Measurements from ENCODE around the gene IGF2BP3.
"Not testable (repeated sequence)": the region's sequence is repeated elsewhere in the genome, so short reads cannot be mapped to it uniquely, and the experiment has no call there.

Gene IGF2BP3

GRCh38 chr7:23470330-23471105, at the start of gene IGF2BP3:
Gene IGF2BP3, minus strand, starts transcription at chr7:23470491. Its CDS starts 381 bp downstream, at chr7:23470110.
- peak; percentile 98 for DNase-seq (ENCODE audit: low spot score)

DNA sequence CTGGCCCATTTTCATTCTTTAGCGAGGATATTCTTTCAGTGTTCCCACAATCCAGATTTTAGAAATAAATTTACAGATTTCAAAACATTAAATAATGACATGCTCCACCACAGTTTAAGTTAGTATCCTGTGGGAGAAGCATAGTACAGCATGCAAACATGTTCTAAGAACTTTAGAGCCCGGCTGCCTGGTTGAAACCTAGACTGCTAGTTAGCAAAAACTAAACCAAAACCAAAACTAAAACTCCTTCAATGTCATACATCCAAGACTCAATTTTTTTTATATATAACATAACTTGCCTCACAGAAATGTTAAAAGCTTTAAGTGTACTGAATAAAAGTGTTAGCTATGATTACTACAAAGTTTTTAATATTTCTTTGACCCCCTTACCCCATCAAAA, 44.5 kb upstream of the IGF2BP3 start:
- DNase-seq (ENCODE audit: low spot score) = no peak

DNA sequence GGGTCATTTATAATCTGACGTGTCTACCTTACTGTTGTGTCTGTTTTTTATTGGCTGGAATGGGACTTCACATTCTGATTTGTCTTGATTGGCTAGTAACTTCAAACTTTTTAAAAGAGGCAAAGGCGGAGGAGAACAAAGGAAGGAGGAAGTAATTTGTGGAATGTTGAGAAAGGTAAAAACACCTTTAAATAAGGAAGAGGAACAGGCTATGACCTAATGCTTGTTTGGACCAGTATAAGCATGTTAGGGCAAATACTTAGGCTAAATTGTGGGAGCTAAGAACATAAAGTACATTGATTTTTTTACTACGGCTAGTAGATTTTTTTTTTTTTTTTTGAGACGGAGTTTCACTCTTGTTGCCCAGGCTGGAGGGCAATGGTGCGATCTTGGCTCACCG, 43.5 kb upstream of the IGF2BP3 start:
- DNase-seq (ENCODE audit: low spot score) = not testable (repeated sequence)

DNA sequence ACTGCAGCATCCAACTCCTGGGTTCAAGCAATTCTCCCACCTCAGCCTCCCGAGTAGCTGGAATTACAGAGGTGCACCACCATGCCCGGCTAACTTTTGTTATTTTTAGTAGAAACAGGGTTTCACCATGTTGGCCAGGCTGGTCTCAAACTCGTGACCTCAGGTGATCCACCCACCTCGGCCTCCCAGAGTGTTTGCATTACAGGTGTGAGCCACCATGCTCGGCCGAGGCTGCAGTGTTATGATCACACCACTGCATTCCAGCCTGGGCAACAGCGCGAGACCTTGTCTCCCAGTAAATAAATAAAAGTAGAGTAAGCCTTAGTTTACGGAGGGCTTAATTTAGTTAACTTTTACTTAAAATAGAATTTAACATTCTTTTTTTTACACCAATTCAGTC, 23.7 kb upstream of the IGF2BP3 start:
- no peak for DNase-seq (ENCODE audit: low spot score)

GRCh38 chr7:23491502-23491901, 21.2 kb upstream of the IGF2BP3 start:
- no peak for DNase-seq (ENCODE audit: low spot score)

DNA sequence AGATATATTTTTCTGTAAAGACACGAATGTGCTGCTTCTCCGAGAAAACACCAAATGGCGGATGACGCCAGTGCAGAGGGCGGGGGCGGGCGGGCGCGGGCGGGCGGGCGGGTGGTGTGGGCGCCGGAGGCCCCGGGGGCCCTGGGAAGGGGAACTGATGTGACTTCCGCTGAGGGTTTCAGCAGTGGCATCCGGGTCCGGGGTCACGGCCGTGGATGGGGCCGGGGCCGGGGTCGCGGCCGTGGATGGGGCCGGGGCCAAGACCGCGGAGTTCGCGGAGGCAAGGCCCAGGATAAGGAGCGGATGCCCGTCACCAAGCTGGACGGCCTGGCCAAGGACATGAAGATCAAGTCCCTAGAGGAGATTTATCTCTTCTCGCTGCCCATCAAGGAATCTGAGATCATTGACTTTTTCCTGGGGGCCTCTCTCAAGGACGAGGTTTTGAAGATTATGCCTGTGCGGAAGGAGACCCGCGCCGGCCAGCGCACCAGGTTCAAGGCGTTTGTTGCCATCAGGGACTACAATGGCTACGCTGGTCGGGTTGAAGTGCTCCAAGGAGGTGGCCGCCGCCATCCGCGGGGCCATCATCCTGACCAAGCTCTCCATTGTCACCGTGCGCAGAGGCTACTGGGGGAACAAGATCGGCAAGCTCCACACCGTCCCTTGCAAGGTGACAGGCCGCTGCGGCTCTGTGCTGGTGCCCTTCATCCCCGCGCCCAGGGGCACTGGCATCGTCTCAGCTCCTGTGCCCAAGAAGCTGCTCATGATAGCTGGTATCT, 20.3 kb upstream of the IGF2BP3 start:
- DNase-seq (ENCODE audit: low spot score) = no peak

- DNase-seq (ENCODE audit: low spot score) = not testable (repeated sequence)
These were observed 18.4 kb upstream of the IGF2BP3 start for GRCh38 chr7:23488714-23489113.

DNA sequence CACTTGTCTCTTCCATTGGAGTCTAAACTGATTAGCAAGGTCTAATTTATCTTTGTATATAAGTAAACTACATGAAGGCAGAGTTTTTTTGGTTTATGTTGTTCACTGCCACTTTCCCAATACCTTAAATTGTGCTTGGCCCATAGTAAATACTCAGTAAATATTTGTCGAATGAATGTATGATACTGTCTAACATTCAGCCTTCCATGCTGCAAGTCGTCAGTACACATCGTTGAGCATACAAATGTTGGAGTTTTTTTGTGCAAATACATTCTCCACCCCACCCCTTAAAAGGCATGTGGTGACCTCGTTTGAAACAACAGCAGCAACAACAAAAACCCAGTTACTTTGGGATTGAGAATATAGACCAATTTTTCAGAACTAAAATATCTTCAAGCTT, 17.4 kb upstream of the IGF2BP3 start:
- DNase-seq (ENCODE audit: low spot score) = no peak

GRCh38 chr7:23486002-23486773, 15.9 kb upstream of the IGF2BP3 start:
- DNase-seq (ENCODE audit: low spot score) = no peak

DNA sequence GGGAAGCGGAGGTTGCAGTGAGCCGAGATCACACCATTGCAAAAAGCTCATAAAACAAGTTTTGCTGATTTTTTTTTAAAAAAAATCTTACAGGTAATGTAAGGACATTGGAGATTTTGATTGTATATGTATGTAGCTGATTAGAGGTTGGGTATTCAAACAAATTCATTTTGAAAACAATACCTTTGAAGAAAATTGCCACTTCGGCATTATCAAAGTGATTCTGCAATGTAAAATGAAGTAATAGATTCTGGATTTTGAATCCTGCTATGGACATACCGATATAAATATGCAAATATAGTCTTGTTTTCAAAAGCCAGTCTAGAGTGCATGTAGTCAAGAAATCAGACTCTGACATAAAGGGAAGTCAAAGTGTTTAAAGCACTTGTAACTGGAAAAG, 12.4 kb upstream of the IGF2BP3 start:
- no peak for DNase-seq (ENCODE audit: low spot score)

DNA sequence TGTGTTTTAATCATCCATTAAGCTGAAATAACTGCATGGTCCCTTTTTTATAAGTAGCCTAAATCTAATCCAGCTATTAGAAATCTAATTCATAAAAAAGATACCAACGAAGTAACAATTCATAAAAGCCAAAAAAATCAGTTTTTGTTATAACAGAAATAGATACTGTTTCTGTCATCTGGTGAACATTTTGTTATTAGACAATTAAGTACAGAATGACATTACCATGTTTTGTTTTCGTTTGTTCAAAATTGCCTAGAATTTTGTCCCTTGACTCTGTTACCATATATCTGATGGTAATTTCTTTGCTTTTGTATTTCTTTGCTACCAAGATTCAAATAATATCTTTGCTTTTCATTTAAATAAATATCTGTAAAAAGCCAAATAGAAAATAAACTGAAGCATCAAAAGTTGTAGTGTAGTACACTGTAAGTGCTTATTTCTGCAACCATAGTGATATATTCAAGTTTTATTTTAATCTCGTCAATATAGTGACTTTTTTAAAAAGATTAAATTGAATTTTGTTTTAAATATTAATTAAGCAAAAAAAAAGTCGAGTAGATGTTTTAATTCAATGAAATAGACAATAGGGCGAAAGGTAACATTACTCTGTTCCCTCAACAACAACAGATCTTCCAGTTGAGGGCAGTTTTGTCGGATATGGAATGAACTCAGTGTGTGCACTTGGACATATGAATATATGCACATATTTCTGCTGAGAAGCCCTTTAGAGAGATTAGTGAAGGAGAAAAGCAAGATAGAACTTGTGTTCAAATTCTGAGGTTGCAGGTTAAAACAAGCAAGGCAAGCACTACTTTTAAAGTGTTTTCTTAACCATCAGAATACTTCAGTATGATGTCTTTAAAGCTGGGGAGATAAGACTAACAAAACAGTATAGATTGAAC, 7.9 kb upstream of the IGF2BP3 start:
- DNase-seq (ENCODE audit: low spot score) = no peak

DNA sequence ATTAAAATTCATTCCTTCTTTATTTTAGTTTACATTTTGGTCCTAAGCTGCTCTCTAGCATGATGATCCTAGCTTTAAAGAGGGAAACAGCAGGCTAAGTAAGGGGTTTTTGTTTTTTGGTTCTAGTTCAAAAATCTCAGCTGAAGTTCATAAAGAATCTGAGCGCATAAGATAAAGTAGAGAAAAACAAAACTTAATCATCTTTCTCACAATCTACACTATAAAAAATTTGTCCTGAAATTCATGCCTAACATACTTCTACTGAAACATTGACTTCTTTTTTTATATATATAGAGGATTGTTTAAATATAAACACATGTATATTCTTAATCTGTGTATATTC, 6.8 kb upstream of the IGF2BP3 start:
- no peak for DNase-seq (ENCODE audit: low spot score)

- DNase-seq (ENCODE audit: low spot score) = no peak
These were observed 6.2 kb upstream of the IGF2BP3 start for GRCh38 chr7:23476286-23477156.

- no peak for DNase-seq (ENCODE audit: low spot score)
These were observed 5.2 kb upstream of the IGF2BP3 start for GRCh38 chr7:23475576-23475839.

DNA sequence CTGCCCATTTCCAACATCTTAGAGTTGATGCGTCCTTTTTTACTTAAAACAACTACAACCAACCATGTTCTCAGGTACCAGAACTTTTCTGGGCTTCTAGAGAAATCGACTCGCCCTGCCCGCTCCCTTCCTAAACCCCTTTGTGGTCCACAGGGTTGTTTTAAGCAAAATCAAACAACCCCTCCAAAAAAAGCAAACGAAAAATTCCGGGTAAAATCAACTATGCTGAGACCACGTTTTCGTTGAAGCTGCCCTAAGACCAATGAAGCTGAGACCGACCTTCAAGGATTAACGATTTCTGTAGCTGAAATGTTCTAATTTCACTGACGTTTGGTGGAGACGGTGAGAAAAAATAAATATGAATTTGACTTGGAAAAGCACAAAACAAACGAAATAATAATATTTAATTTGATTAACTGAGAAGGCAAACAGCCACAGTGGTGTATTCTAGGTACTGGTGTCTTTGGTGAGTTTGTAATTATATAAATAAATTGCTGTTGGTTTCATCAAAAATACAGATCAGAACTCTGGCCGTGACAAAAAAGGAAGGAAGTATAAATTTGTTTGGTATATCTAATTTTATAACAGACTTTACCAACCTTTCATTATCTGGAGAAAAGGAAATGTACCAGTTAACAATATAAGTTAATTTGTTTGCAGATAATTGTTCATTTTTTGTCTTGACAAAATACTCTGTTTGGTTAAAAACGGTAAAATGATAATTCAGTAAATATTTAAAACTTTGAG, 4.7 kb upstream of the IGF2BP3 start:
- no peak for DNase-seq (ENCODE audit: low spot score)

GRCh38 chr7:23474094-23474828, 4.0 kb upstream of the IGF2BP3 start:
- DNase-seq (ENCODE audit: low spot score) = peak; percentile 99

DNA sequence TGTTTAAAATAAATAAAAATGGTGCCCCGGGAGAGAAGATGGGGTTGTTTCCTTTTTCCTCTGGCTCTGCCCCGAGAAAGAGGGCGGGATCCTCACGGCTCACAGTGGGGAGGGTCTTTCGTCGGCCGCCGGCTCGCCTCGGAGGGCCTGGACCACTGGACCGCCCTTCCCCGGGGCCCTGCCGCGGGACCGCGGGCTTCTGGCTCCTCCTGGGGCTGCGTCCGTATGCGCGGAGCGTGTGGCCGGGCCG, 3.5 kb upstream of the IGF2BP3 start:
- DNase-seq (ENCODE audit: low spot score) = no peak

- peak; percentile 50 for DNase-seq (ENCODE audit: low spot score)
These were observed 2.9 kb upstream of the IGF2BP3 start for GRCh38 chr7:23472956-23473843.

GRCh38 chr7:23472556-23472955, 2.3 kb upstream of the IGF2BP3 start:
- no peak for DNase-seq (ENCODE audit: low spot score)
